Mesothelial cell of epicardium (in vitro differentiated cells): ENCODE measurements around the gene ARNT2. TPM values are rescaled to one million over a fixed set of nuclear protein-coding genes. Genes with fewer than 3 reads are reported as not detected.

ENCODE experiments used
- DNase-seq, 2 experiments: peaks; one replicate each; pipeline ENCODE4 v3.0.0; 2021; ENCODE audit warnings: low spot score in 2 of 2; ENCODE audit not compliant: unreplicated experiment in 2 of 2
- H3K27ac Mint-ChIP-seq: 2 replicates; pipeline ENCODE4 v1.8.0; 2021; ENCODE audit warnings: mixed read lengths
- H3K27me3 Mint-ChIP-seq: 2 replicates; pipeline ENCODE4 v1.8.0; 2021; ENCODE audit warnings: low read depth, mixed read lengths
- H3K36me3 Mint-ChIP-seq: 2 replicates; pipeline ENCODE4 v1.8.0; 2021; ENCODE audit warnings: mixed read lengths
- H3K4me1 Mint-ChIP-seq: 2 replicates; pipeline ENCODE4 v1.8.0; 2021; ENCODE audit warnings: mixed read lengths
- H3K4me3 Mint-ChIP-seq: 2 replicates; pipeline ENCODE4 v1.8.0; 2021; ENCODE audit warnings: mild to moderate bottlenecking, moderate library complexity, mixed read lengths
- H3K9me3 Mint-ChIP-seq: 2 replicates; pipeline ENCODE4 v1.8.0; 2021; ENCODE audit warnings: mixed read lengths
- total RNA-seq: library from RNA; stranded (reverse); gene quantifications from 3 replicates; pipeline ENCODE4 v1.2.1, GENCODE V29; 2021
- TF ChIP-seq, protein P1 (sequence below): fragments of 200-600 bp; sonication (generic); IDR thresholded peaks from one replicate; pipeline ENCODE4 v1.5.0; 2021; ENCODE audit warnings: antibody characterized with exemption; ENCODE audit not compliant: unreplicated experiment

Gene ARNT2
- total RNA-seq, 1 donor from 2014 or later = 20.2 TPM

DNA sequence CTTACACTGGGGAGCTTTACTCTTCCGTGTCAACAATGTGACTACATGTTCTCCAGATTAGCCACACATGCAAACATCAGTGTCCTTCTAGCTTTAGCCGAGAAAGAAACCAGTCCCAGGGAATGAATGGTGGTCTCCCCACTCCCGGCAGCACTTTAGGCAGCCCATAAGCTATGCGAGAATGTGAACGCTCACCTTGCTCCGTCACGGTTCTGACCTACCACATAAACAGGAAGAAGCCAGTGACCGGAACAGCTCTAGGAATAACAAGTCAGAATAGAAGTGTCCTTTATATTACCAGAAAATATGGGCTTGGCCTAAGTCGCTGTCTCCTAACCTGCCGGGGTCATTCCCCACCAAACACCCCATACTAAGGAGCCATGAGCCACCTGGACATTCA is 192.9 kb downstream of the ARNT2 start:
- H3K27ac Mint-ChIP-seq = no peak overlapping the region
- no peak for DNase-seq
- no peak overlapping the region for H3K4me3 Mint-ChIP-seq
- H3K9me3 Mint-ChIP-seq = peaks cover 12% of the 10 kb centered on the region
- TF ChIP-seq, protein P1, sequence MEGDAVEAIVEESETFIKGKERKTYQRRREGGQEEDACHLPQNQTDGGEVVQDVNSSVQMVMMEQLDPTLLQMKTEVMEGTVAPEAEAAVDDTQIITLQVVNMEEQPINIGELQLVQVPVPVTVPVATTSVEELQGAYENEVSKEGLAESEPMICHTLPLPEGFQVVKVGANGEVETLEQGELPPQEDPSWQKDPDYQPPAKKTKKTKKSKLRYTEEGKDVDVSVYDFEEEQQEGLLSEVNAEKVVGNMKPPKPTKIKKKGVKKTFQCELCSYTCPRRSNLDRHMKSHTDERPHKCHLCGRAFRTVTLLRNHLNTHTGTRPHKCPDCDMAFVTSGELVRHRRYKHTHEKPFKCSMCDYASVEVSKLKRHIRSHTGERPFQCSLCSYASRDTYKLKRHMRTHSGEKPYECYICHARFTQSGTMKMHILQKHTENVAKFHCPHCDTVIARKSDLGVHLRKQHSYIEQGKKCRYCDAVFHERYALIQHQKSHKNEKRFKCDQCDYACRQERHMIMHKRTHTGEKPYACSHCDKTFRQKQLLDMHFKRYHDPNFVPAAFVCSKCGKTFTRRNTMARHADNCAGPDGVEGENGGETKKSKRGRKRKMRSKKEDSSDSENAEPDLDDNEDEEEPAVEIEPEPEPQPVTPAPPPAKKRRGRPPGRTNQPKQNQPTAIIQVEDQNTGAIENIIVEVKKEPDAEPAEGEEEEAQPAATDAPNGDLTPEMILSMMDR = no peak
- H3K4me1 Mint-ChIP-seq = peaks cover 2% of the 10 kb centered on the region
- H3K36me3 Mint-ChIP-seq = peaks cover 10% of the 10 kb centered on the region
- no peaks in the 10 kb centered on the region for H3K27me3 Mint-ChIP-seq

DNA sequence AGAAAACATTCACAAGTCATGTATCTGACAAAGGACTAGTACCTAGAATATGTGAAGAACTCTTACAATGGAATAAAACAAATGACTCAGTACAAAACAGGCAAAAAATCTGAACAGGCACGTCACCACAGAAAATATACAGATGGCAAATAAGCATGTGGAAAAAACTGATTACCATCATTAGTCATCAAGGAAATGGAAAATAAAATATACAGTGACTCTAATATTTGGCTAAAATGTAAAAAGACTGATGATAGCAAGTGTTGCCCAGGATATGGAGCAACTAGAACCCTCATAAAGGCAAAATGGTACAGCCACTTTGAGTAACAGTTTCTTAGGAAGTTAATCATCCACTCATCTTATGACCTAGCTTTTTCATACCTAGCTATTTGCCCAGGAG is 195.2 kb downstream of the ARNT2 start:
- TF ChIP-seq, protein P1 = no peak
- peaks cover 12% of the 10 kb centered on the region for H3K9me3 Mint-ChIP-seq
- DNase-seq = no peak
- peaks cover 2% of the 10 kb centered on the region for H3K4me1 Mint-ChIP-seq
- H3K4me3 Mint-ChIP-seq = no peak overlapping the region
- no peak overlapping the region for H3K27ac Mint-ChIP-seq
- H3K36me3 Mint-ChIP-seq = no peaks in the 10 kb centered on the region
- H3K27me3 Mint-ChIP-seq = peaks cover 4% of the 10 kb centered on the region

GRCh38 chr15:80600626-80601025 is 196.4 kb downstream of the ARNT2 start:
- Mint-ChIP-seq H3K27ac (no peak overlapping the region), H3K27me3 (peaks cover 6% of the 10 kb centered on the region), H3K4me3 (no peak overlapping the region), H3K36me3 (no peaks in the 10 kb centered on the region), H3K4me1 (peaks cover 4% of the 10 kb centered on the region), H3K9me3 (peaks cover 12% of the 10 kb centered on the region)
- TF ChIP-seq, protein P1 = no peak
- DNase-seq = no peak

DNA sequence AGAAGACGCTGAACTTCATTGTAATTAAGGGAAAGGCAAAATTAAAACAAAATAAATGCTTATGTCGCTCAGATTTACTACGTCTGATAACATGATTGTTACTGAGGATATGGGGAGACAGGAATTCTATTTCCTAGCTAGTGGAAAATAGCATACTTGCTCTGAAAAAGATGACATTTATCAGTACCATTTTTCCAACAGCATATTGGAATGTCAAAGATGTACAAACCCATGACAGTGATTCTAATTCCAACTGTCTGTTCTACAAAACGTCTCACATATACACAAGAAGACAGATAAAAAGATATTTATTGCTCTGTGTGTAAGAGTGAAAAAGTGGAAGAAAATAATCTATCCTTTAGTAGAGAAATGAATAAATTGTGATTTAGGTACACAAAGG is 197.1 kb downstream of the ARNT2 start:
- peaks cover 8% of the 10 kb centered on the region for H3K27me3 Mint-ChIP-seq
- H3K9me3 Mint-ChIP-seq = peaks cover 12% of the 10 kb centered on the region
- TF ChIP-seq, protein P1 = no peak
- H3K4me3 Mint-ChIP-seq = no peak overlapping the region
- no peak for DNase-seq
- H3K4me1 Mint-ChIP-seq = peaks cover 4% of the 10 kb centered on the region
- no peaks in the 10 kb centered on the region for H3K36me3 Mint-ChIP-seq
- H3K27ac Mint-ChIP-seq = no peak overlapping the region

GRCh38 chr15:80604583-80605575 is 200.7 kb downstream of the ARNT2 start:
- H3K27ac Mint-ChIP-seq = no peak overlapping the region
- TF ChIP-seq, protein P1 = no peak
- H3K4me3 Mint-ChIP-seq = no peak overlapping the region
- H3K27me3 Mint-ChIP-seq = peaks cover 10% of the 10 kb centered on the region
- DNase-seq = peak in 1 of 2 experiments; percentile 31
- peaks cover 19% of the 10 kb centered on the region for H3K4me1 Mint-ChIP-seq
- peaks cover 3% of the 10 kb centered on the region for H3K9me3 Mint-ChIP-seq
- no peaks in the 10 kb centered on the region for H3K36me3 Mint-ChIP-seq
